GM12864 (cell line): ENCODE results near the gene RNF175.

Experiments used
- DNase-seq: peaks from one replicate; pipeline ENCODE4 v3.0.0-alpha.2; 2011; ENCODE audit warnings: low read depth
- H3K4me3 ChIP-seq: 2 replicates; pipeline ENCODE4 v1.5.1; 2011; ENCODE audit warnings: mild to moderate bottlenecking, low read depth, low read length, control low read depth
- TF ChIP-seq, protein P1 (sequence below): IDR thresholded peaks from 2 replicates; pipeline ENCODE4 v1.5.1; 2011; ENCODE audit warnings: low read depth, mild to moderate bottlenecking, moderate library complexity, low read length, control low read depth, inconsistent platforms; ENCODE audit errors: missing control alignments

RNF175 gene

DNA sequence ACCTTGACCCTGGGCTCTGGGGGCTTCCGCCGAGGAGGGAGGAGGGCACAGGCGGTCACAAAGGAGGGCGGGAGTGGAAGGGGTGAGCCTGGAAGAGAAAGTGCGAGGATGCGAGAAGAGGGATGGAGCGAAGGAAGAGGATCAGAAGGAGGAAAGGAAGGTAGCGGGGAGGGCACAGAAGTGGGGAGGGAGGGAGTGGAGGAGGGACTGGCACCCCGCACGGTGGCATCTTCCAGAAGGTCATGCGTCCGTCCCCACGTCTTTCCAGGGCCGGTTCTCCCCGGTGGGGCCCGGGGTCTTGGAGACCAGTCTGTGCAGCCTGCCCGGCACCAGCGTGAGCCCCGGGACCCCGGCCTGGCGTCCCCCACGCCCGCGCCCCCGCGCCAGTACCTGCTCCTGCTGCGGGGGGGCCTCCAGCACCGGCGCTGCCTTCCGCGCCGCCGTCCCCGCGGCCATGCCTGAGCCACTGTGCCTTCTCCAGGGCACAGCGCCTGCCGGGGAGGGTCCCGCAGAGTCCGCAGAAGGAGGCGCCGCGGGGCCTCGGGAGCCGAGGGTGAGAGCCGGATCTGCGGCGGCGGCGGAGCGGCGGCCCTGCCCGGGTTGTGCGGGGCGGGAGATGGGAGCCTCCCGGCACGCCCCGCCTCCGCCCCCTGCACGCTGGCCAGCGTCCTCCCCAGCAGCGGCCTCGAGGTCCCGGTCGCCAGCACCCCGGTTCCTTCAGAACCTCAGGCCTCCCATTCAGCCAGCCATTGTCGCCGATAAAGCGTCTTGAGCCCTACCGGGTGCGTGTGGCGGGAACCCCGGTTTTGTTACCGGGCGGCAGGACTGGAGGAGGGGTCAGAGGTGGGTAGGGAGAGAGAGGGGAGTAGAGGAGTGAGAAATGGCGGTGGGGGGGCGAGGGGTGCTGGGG, at the start of gene RNF175:
RNF175 (minus strand) TSS at position 618 of the 910 bp plus-strand sequence; CDS start at position 456, 162 bp downstream.
- H3K4me3 ChIP-seq, result no peak within 1 kb of the TSS
- TF ChIP-seq, protein P1, sequence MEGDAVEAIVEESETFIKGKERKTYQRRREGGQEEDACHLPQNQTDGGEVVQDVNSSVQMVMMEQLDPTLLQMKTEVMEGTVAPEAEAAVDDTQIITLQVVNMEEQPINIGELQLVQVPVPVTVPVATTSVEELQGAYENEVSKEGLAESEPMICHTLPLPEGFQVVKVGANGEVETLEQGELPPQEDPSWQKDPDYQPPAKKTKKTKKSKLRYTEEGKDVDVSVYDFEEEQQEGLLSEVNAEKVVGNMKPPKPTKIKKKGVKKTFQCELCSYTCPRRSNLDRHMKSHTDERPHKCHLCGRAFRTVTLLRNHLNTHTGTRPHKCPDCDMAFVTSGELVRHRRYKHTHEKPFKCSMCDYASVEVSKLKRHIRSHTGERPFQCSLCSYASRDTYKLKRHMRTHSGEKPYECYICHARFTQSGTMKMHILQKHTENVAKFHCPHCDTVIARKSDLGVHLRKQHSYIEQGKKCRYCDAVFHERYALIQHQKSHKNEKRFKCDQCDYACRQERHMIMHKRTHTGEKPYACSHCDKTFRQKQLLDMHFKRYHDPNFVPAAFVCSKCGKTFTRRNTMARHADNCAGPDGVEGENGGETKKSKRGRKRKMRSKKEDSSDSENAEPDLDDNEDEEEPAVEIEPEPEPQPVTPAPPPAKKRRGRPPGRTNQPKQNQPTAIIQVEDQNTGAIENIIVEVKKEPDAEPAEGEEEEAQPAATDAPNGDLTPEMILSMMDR, result no peak
- DNase-seq, result no peak

DNA sequence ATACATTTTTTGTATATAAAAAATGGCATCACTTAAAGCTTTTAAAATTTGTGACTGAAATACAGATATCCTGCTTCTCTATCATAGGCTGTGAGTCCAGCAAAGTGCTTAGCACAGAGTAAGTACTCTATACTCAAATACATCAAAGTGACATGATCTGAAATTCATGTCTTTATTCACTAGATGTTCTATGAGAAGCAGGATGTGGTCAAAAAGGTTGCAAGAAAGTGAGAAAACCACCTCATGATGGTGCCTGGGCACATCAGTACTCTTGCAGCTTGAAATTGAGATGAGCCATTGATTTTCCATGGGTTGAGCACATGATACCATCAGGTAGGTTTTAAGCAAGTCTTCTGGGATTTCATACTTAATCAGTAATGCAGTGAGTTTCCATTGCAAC, 49.5 kb upstream of the RNF175 start:
- TF ChIP-seq, protein P1, result no peak
- no peak for DNase-seq
- H3K4me3 ChIP-seq, result no peak overlapping the region

DNA sequence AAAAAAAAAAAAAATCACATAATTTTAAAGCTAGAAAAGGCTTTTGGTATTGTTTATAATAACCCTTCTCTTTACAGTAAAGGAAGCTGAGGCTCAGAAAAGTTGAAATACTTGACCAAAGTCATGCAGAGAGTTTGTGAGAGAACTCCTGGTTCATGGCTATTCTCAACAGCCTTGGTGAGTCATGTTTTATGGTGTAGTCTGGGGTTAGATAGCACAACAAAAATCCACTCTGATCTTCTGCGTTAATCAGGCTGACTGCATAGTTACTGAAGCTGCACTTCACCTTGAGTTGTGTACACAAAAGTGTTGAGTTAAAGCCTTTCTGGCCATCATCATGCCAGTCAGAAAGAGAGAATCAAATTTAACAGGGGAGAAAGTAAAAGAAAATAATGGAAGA, 48.4 kb upstream of the RNF175 start:
- DNase-seq, result no peak
- TF ChIP-seq, protein P1, result no peak

DNA sequence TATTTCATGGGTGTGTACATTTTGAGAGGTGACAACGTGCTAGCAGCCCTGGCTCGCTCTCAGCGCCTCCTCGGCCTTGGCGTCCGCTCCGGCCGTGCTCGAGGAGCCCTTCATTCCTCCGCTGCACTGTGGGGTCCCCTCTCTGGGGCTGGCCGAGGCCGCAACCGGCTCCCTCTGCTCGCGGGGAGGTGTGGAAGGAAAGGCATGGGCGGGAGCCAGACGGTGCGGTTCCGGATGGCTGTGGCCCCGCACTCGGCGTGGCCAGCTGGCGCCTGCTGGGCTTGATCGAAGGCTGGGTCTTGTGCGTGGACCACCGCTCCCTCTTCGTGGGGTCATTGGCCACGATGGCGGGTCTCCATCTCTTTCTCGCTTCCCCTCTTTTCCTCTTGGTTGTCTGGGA, 46.2 kb upstream of the RNF175 start:
- DNase-seq, result no peak
- H3K4me3 ChIP-seq, result no peak overlapping the region
- TF ChIP-seq, protein P1, result no peak

More for the DNA sequence above, 48.4 kb upstream of the RNF175 start:
- H3K4me3 ChIP-seq, result no peak overlapping the region

DNA sequence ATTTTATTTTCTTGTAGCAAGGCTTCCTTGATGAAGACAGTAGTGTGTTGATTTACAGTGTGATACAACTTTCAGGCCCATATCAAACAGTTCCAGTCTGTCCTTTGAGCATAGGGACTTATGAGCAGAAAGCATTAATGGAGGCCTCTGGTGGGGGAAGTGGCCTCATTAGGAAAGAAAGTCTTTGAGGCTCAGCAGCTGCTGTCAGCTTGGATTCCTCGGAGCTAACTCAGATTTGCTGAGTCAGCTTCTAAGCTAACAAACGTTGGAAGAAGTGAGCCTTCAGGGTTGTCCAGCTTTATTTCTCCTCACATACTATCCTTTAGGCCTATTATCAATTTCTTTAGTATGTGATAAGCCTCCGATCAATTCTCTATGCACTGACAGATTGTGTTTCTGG, 44.9 kb upstream of the RNF175 start:
- TF ChIP-seq, protein P1, result no peak
- no peak overlapping the region for H3K4me3 ChIP-seq
- no peak for DNase-seq

DNA sequence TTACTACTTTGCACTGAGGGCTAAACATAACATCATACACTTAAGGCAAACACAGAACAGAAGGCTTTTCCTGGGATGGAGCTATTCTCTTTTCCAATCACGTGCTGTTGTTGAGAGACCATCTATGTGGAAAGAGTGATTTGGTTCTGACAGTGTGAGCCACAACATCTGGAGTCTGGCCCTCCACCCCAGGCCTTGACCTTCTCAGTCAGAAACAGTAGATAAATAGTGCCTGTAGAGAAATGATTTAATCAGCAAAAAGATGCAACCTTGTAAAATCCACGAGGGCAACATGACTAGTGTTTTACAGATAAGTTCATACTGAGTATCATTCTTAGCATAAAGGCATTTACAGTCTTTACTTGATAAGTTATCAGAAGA, 39.9 kb upstream of the RNF175 start:
- TF ChIP-seq, protein P1, result no peak
- DNase-seq, result no peak
- H3K4me3 ChIP-seq, result no peak overlapping the region
